H1 (cell line): ENCODE measurements around the gene TXNRD3. TPM values are rescaled to one million over a fixed set of nuclear protein-coding genes. Genes with fewer than 3 reads are reported as not detected.

Experiments used
- E2F6 ChIP-seq: IDR thresholded peaks from 2 replicates; pipeline ENCODE4 v1.6.1; 2012; ENCODE audit warnings: inconsistent platforms
- EZH2 ChIP-seq: fragments of 200-600 bp; sonication (generic); IDR thresholded peaks from 2 replicates; pipeline ENCODE4 v1.7.1; 2012; ENCODE audit warnings: low read depth, mild to moderate bottlenecking, moderate library complexity, low read length, inconsistent platforms; ENCODE audit not compliant: severe bottlenecking
- JUND ChIP-seq: IDR thresholded peaks from 2 replicates; pipeline ENCODE4 v1.6.1; 2011; ENCODE audit warnings: mild to moderate bottlenecking, improper control_type of control experiment, low read length
- KDM1A ChIP-seq: fragments of 200-600, 300-600 bp; sonication (generic); IDR thresholded peaks from 2 replicates; pipeline ENCODE4 v1.7.1; 2016; ENCODE audit warnings: mild to moderate bottlenecking, low read length, borderline replicate concordance
- NRF1 ChIP-seq: IDR thresholded peaks from 2 replicates; pipeline ENCODE4 v1.6.1; 2011; ENCODE audit warnings: mild to moderate bottlenecking, low read depth, low read length, improper control_type of control experiment
- POLR2AphosphoS5 ChIP-seq: IDR thresholded peaks from 2 replicates; pipeline ENCODE4 v1.6.1; 2011; ENCODE audit warnings: low read depth, low read length
- SIX5 ChIP-seq: IDR thresholded peaks from 2 replicates; pipeline ENCODE4 v1.6.1; 2011; ENCODE audit warnings: mild to moderate bottlenecking, low read depth, low read length
- polyA plus RNA-seq, 7 experiments: library from polyadenylated mRNA; depleted of rRNA in 3 of 7; stranded (reverse) in 5 of 7; unstranded in 2 of 7; fragments of >200 nt in 5 of 7; fragments of 200-250 nt in 2 of 7; gene quantifications; 1 replicate in 5 of 7; 2 replicates in 1 of 7; 4 replicates in 1 of 7; pipeline versions ENCODE4 v1.2.1 to v1.2.3, GENCODE V29; 2011 to 2013; ENCODE audit warnings: missing spikeins in 2 of 7, mixed read lengths in 2 of 7
- total RNA-seq: library from RNA; stranded (reverse); fragmentation: NEBNext Ultra II Directional; extraction: Animal tissue kit (Norgen Biotek cat#: 25700); gene quantifications from 2 replicates; pipeline ENCODE4 v1.2.1, GENCODE V29; 2021
- TF ChIP-seq, protein P1 (sequence below): fragments of 300-600 bp; sonication (generic); IDR thresholded peaks from 2 replicates; pipeline ENCODE4 v1.7.1; 2012; ENCODE audit warnings: low read length, moderate library complexity, mild to moderate bottlenecking, inconsistent platforms; ENCODE audit not compliant: insufficient replicate concordance
- TF ChIP-seq, protein P2 (sequence below): IDR thresholded peaks from 2 replicates; pipeline ENCODE4 v1.6.1; 2012; ENCODE audit warnings: inconsistent platforms

Gene TXNRD3
- total and polyA plus RNA-seq, 2 of the 8 experiments (the other 6 are each of a cell fraction or from before 2014, with no cell fraction given), result 3.4 to 4.3 TPM

GRCh38 chr3:126634803-126635202, 20.1 kb downstream of the TXNRD3 start (continued):
- TF ChIP-seq, protein P1, sequence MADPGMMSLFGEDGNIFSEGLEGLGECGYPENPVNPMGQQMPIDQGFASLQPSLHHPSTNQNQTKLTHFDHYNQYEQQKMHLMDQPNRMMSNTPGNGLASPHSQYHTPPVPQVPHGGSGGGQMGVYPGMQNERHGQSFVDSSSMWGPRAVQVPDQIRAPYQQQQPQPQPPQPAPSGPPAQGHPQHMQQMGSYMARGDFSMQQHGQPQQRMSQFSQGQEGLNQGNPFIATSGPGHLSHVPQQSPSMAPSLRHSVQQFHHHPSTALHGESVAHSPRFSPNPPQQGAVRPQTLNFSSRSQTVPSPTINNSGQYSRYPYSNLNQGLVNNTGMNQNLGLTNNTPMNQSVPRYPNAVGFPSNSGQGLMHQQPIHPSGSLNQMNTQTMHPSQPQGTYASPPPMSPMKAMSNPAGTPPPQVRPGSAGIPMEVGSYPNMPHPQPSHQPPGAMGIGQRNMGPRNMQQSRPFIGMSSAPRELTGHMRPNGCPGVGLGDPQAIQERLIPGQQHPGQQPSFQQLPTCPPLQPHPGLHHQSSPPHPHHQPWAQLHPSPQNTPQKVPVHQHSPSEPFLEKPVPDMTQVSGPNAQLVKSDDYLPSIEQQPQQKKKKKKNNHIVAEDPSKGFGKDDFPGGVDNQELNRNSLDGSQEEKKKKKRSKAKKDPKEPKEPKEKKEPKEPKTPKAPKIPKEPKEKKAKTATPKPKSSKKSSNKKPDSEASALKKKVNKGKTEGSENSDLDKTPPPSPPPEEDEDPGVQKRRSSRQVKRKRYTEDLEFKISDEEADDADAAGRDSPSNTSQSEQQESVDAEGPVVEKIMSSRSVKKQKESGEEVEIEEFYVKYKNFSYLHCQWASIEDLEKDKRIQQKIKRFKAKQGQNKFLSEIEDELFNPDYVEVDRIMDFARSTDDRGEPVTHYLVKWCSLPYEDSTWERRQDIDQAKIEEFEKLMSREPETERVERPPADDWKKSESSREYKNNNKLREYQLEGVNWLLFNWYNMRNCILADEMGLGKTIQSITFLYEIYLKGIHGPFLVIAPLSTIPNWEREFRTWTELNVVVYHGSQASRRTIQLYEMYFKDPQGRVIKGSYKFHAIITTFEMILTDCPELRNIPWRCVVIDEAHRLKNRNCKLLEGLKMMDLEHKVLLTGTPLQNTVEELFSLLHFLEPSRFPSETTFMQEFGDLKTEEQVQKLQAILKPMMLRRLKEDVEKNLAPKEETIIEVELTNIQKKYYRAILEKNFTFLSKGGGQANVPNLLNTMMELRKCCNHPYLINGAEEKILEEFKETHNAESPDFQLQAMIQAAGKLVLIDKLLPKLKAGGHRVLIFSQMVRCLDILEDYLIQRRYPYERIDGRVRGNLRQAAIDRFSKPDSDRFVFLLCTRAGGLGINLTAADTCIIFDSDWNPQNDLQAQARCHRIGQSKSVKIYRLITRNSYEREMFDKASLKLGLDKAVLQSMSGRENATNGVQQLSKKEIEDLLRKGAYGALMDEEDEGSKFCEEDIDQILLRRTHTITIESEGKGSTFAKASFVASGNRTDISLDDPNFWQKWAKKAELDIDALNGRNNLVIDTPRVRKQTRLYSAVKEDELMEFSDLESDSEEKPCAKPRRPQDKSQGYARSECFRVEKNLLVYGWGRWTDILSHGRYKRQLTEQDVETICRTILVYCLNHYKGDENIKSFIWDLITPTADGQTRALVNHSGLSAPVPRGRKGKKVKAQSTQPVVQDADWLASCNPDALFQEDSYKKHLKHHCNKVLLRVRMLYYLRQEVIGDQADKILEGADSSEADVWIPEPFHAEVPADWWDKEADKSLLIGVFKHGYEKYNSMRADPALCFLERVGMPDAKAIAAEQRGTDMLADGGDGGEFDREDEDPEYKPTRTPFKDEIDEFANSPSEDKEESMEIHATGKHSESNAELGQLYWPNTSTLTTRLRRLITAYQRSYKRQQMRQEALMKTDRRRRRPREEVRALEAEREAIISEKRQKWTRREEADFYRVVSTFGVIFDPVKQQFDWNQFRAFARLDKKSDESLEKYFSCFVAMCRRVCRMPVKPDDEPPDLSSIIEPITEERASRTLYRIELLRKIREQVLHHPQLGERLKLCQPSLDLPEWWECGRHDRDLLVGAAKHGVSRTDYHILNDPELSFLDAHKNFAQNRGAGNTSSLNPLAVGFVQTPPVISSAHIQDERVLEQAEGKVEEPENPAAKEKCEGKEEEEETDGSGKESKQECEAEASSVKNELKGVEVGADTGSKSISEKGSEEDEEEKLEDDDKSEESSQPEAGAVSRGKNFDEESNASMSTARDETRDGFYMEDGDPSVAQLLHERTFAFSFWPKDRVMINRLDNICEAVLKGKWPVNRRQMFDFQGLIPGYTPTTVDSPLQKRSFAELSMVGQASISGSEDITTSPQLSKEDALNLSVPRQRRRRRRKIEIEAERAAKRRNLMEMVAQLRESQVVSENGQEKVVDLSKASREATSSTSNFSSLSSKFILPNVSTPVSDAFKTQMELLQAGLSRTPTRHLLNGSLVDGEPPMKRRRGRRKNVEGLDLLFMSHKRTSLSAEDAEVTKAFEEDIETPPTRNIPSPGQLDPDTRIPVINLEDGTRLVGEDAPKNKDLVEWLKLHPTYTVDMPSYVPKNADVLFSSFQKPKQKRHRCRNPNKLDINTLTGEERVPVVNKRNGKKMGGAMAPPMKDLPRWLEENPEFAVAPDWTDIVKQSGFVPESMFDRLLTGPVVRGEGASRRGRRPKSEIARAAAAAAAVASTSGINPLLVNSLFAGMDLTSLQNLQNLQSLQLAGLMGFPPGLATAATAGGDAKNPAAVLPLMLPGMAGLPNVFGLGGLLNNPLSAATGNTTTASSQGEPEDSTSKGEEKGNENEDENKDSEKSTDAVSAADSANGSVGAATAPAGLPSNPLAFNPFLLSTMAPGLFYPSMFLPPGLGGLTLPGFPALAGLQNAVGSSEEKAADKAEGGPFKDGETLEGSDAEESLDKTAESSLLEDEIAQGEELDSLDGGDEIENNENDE, result no peak
- TF ChIP-seq, protein P2, sequence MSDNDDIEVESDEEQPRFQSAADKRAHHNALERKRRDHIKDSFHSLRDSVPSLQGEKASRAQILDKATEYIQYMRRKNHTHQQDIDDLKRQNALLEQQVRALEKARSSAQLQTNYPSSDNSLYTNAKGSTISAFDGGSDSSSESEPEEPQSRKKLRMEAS, result no peak
- no peak for TF ChIP-seq E2F6
- TF ChIP-seq POLR2AphosphoS5, result no peak
- TF ChIP-seq EZH2, result no peak
- TF ChIP-seq KDM1A, result no peak
- TF ChIP-seq SIX5, result no peak
- TF ChIP-seq JUND, result no peak
- no peak for TF ChIP-seq NRF1
